Cardiac fibroblast (primary cell): ENCODE results near the gene VIPR1.

Source experiments
- DNase-seq, 2 donors: peaks; one replicate each; pipeline versions ENCODE4 v3.0.0 to v3.0.0-alpha.2; 2010; ENCODE audit warnings: low read depth in 2 of 2
- H3K4me3 ChIP-seq, 2 donors: replicated peaks in 1 of 2; 1 replicate in 1 of 2; 2 replicates in 1 of 2; pipeline ENCODE4 v1.5.1; 2011; ENCODE audit warnings: low read depth in 2 of 2, low read length in 2 of 2, mild to moderate bottlenecking in 2 of 2, moderate library complexity in 1 of 2
- TF ChIP-seq, protein P1 (sequence below): IDR thresholded peaks from one replicate; pipeline ENCODE4 v1.5.1; 2011; ENCODE audit warnings: low read depth, mild to moderate bottlenecking, low read length, inconsistent platforms

The VIPR1 gene

DNA sequence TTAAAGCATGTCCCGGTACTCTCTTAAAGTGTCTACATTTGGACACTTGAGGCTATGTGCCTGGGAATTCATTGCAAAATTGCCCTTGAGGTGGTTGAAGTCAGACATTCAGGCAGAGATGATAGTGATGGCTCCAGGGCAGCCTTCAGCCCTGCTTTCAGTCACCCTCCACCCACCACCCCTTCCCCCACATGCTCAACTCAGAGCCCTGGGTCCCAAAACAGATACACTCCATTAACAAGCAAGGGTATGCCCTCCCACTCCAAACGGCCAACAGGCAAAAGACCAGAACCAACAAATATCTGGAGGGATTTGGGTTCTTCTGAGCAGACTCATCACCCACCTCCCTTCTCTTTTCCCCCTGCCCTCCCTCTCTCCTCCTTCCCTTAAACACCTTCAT lies 29.9 kb upstream of the VIPR1 start:
- H3K4me3 ChIP-seq, result no peak overlapping the region
- TF ChIP-seq, protein P1, sequence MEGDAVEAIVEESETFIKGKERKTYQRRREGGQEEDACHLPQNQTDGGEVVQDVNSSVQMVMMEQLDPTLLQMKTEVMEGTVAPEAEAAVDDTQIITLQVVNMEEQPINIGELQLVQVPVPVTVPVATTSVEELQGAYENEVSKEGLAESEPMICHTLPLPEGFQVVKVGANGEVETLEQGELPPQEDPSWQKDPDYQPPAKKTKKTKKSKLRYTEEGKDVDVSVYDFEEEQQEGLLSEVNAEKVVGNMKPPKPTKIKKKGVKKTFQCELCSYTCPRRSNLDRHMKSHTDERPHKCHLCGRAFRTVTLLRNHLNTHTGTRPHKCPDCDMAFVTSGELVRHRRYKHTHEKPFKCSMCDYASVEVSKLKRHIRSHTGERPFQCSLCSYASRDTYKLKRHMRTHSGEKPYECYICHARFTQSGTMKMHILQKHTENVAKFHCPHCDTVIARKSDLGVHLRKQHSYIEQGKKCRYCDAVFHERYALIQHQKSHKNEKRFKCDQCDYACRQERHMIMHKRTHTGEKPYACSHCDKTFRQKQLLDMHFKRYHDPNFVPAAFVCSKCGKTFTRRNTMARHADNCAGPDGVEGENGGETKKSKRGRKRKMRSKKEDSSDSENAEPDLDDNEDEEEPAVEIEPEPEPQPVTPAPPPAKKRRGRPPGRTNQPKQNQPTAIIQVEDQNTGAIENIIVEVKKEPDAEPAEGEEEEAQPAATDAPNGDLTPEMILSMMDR, result no peak
- DNase-seq, result no peak

DNA sequence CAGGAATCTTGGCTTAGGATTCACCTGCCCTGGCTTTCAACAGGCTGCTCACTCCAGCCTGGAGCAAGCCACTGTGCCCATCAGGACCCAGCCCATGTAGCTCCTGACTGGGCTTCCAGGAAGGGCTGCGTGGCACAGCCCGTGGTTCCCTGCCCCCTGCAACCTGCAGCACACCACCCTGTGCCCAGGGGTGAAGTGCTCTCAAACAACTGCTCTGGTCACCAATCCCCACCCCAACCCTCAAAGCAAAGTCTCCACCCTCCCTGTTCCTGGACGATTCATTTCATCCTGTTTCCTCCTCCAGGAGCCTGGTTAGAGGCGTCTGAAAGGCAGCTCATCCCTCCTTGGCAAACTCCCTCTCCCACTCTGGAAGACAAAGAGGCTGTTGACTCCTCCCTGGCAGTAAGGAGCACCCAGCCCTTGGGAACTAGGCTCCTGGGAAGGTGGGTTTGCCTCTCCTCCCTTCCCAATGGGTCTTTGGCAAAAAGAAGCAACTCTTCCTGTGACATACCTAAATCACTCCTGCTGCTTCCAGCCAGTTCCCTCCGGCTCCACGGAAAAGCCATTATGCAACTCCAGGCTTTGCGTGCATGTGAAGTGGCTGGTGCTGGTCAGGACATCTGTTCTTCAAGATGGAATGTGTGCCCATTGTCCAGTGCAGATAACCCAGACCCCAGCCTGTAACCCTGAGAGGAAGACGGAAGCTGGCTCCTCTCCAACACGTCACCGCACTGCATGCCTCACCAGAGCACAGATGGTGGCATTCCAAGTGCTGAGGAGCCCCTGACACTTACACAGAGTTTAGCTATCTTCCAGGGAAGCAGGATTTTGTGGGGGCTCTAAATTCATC lies 29.1 kb upstream of the VIPR1 start:
- TF ChIP-seq, protein P1, result no peak
- peak; percentile 95 for DNase-seq
- H3K4me3 ChIP-seq, result peak overlapping the region in 1 of 2 donors; percentile 30

DNA sequence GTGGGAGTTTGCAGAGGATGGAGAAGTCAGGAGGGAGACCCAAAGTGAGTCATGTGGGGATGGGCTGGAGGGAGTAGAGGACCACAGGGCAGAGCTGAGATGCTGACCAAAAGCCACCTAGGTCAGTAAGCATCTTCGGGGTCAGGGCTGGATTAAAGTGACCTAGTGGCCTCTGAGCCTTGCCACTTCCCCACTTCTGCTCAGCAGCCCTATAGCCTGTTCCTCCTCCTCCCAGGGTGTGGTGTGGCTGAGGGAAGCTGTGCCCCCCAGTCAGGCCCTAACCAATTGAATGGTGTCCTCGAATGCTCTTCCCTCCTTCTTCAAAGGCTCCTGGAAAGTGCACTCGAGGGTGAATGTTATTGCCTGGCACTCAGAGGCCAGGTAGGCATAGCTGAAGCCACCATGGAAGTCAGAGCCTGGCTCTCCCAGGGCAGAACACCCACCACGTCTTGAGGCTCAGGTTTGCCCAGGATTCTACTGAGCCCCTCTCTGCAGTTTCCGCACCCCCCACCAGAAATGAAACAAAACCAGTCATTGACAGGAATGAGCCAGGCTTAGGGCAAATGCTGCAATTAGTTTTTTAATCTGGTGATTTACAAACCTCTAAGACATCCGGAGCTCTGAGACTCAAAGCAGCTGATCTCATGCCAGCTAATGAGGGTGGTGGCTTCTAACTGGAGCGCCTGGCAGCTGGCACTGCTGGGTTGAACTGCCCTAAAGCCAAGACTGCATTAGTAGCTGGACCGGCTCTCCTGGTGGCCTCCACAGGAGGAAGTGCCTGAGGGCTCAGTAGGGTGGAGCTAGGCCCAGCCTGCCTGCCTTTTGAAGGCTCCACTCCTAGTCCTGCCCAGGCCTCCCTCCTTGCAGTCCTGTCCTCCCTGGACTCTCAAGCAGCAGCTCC lies 26.0 kb upstream of the VIPR1 start:
- no peak overlapping the region for H3K4me3 ChIP-seq
- peak in 1 of 2 donors; percentile 21 for DNase-seq
- TF ChIP-seq, protein P1, result no peak

DNA sequence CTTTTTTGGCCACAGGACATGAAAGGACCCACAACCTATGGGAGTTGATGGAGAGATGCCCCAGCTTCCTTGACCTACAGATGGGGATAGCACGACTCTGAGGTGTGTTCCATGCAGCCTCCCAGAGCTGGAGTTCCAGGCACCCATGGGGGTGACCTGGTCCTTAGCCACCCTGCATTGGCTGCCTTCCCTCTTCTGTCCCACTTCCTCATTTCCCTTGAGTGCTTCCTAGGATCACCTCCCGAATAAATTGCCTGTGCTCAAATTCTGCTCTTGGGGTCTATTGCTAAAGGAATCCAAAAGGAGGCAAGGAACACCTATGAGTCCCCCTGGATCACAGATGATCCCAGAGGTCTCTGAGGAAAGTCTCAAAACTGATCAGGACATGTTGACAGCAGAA lies 24.7 kb upstream of the VIPR1 start:
- TF ChIP-seq, protein P1, result no peak
- H3K4me3 ChIP-seq, result no peak overlapping the region
- DNase-seq, result no peak

DNA sequence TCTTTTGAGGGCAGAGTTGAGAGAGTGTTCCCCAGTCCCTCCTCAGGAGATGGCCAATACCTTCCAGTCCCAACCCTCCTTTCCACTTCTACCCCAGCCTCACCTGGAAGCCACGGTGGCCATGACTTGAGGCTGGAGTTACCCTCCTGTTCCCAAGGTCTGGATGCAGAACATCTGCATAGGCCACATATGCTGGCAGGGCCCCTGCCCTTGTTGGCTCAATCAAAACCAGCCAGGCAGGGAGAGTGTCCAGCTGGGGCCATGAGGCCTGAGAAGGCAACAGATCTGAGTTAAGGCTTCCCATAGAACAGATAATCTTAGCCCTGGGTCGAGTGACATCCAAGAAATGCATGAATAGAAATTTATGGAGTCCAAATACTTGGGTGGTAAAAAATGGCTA lies 23.6 kb upstream of the VIPR1 start:
- TF ChIP-seq, protein P1, result no peak
- H3K4me3 ChIP-seq, result no peak overlapping the region
- no peak for DNase-seq

DNA sequence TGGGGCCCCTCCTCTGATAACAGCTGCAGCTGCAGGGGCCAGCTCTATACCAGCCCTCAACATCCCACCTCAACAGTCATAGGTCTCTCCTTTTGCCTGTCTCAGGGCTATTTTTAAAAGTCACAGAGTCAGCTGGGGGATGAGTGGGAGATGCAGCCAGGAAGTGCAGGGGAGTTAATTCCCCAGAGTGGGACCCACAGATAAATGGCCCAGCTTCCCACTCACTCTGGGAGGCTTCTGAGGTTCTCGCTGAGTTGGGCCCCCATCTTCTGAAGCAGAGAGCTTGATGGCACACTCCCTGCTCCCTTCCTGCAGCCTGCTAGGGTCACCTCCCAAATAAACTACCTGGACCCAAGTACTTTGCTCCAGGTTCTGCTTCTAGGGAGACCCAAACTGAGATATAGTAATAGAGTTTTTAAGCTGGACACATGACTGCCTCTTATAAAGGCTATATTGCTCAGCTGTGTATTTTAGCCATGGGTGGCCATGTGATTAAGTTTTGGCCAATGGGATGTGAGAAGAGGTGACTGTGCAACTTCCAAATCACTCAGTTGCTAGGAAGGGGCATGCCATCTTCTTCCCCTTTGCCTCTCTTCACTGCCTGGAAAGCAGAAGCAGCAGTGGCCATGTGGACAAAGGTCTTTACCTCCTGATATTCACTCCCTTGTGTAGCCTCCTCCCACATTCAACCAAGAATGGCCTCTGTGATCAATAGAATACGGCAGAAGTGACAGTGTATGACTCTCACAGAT lies 15.5 kb upstream of the VIPR1 start:
- TF ChIP-seq, protein P1, result no peak
- no peak for DNase-seq
- H3K4me3 ChIP-seq, result no peak overlapping the region
